Tibial nerve (tissue), 4 donors: ENCODE data around the gene SLC1A7.

ENCODE experiments used
- EP300 ChIP-seq, 2 donors: sonication (generic); formaldehyde crosslinking; IDR thresholded peaks; one replicate each; pipeline ENCODE4 v1.6.1; 2017; ENCODE audit warnings: antibody characterized with exemption in 2 of 2, mild to moderate bottlenecking in 1 of 2
- POLR2A ChIP-seq, 2 donors: fragments of 450-650 bp; IDR thresholded peaks; one replicate each; pipeline ENCODE4 v1.6.1; 2017; ENCODE audit warnings: antibody characterized with exemption in 2 of 2, mild to moderate bottlenecking in 2 of 2, moderate library complexity in 2 of 2
- TF ChIP-seq, protein P1 (sequence below), 5 experiments: fragments of 200-600 bp in 3 of 5; fragments of 450-650 bp in 2 of 5; sonication (generic) in 3 of 5; IDR thresholded peaks; one replicate each; pipeline ENCODE4 v1.5.1; 2016 to 2019; ENCODE audit warnings: antibody characterized with exemption in 5 of 5, mild to moderate bottlenecking in 3 of 5, moderate library complexity in 2 of 5

GRCh38 chr1:53050310-53050709 lies 92.1 kb downstream of the SLC1A7 start:
- TF ChIP-seq, protein P1, sequence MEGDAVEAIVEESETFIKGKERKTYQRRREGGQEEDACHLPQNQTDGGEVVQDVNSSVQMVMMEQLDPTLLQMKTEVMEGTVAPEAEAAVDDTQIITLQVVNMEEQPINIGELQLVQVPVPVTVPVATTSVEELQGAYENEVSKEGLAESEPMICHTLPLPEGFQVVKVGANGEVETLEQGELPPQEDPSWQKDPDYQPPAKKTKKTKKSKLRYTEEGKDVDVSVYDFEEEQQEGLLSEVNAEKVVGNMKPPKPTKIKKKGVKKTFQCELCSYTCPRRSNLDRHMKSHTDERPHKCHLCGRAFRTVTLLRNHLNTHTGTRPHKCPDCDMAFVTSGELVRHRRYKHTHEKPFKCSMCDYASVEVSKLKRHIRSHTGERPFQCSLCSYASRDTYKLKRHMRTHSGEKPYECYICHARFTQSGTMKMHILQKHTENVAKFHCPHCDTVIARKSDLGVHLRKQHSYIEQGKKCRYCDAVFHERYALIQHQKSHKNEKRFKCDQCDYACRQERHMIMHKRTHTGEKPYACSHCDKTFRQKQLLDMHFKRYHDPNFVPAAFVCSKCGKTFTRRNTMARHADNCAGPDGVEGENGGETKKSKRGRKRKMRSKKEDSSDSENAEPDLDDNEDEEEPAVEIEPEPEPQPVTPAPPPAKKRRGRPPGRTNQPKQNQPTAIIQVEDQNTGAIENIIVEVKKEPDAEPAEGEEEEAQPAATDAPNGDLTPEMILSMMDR (IDR thresholded peaks at IDR 0.05): no peak
- TF ChIP-seq POLR2A (IDR thresholded peaks at IDR 0.05): no peak
- TF ChIP-seq EP300 (IDR thresholded peaks at IDR 0.05): no peak
